HEK293T (cell line): ENCODE results near the gene RAB3B.
"Not testable (repeated sequence)": the region's sequence is repeated elsewhere in the genome, so short reads cannot be mapped to it uniquely, and the experiment has no call there.

Source experiments
- CTCF ChIA-PET: fragments of 350-600 bp; formaldehyde crosslinking; extraction: SDS; loops from one replicate; lab custom pipeline; 2021; ENCODE audit warnings: antibody characterized with exemption, inconsistent platforms; lab: Yijun Ruan, JAX
- POLR2A ChIA-PET: fragments of 350-600 bp; formaldehyde crosslinking; extraction: SDS; loops from one replicate; lab custom pipeline; 2020; ENCODE audit warnings: antibody characterized with exemption, inconsistent platforms; lab: Yijun Ruan, JAX
- DNase-seq: peaks from one replicate; pipeline ENCODE4 v3.0.0; 2012; ENCODE audit warnings: mixed read lengths; ENCODE audit errors: extremely low spot score
- ARNT ChIP-seq: fragments of 450-650 bp; IDR thresholded peaks from 2 replicates; pipeline ENCODE4 v1.6.1; 2017; ENCODE audit warnings: mild to moderate bottlenecking
- BHLHE40 ChIP-seq: fragments of 450-650 bp; IDR thresholded peaks from 2 replicates; pipeline ENCODE4 v1.6.1; 2016; ENCODE audit warnings: mild to moderate bottlenecking, moderate library complexity, borderline replicate concordance
- CTBP1 ChIP-seq: fragments of 450-650 bp; IDR thresholded peaks from 2 replicates; pipeline ENCODE4 v1.6.1; 2016; ENCODE audit warnings: borderline replicate concordance
- ELF4 ChIP-seq: fragments of 450-650 bp; IDR thresholded peaks from 2 replicates; pipeline ENCODE4 v1.6.1; 2017; ENCODE audit warnings: antibody characterized with exemption
- FOXA1 ChIP-seq: fragments of 450-650 bp; IDR thresholded peaks from 2 replicates; pipeline ENCODE4 v1.6.1; 2016; ENCODE audit warnings: mild to moderate bottlenecking
- FOXK2 ChIP-seq: fragments of 450-650 bp; IDR thresholded peaks from 2 replicates; pipeline ENCODE4 v1.6.1; 2016; ENCODE audit warnings: mild to moderate bottlenecking
- FOXM1 ChIP-seq: fragments of 450-650 bp; IDR thresholded peaks from 2 replicates; pipeline ENCODE4 v1.6.1; 2017; ENCODE audit warnings: mild to moderate bottlenecking, borderline replicate concordance
- HDGF ChIP-seq: fragments of 450-650 bp; IDR thresholded peaks from 2 replicates; pipeline ENCODE4 v1.6.1; 2017; ENCODE audit warnings: antibody characterized with exemption, borderline replicate concordance
- L3MBTL2 ChIP-seq: fragments of 450-650 bp; conservative IDR thresholded peaks from 2 replicates; pipeline ENCODE4 v1.6.1; 2016; ENCODE audit warnings: mild to moderate bottlenecking
- LEF1 ChIP-seq: fragments of 450-650 bp; IDR thresholded peaks from 2 replicates; pipeline ENCODE4 v1.6.1; 2017; ENCODE audit warnings: mild to moderate bottlenecking, borderline replicate concordance
- NFRKB ChIP-seq: fragments of 450-650 bp; IDR thresholded peaks from 2 replicates; pipeline ENCODE4 v1.6.1; 2016; ENCODE audit warnings: mild to moderate bottlenecking, moderate library complexity
- SP1 ChIP-seq: fragments of 450-650 bp; IDR thresholded peaks from 2 replicates; pipeline ENCODE4 v1.6.1; 2017
- SUZ12 ChIP-seq: fragments of 450-650 bp; IDR thresholded peaks from 2 replicates; pipeline ENCODE4 v1.6.1; 2016; ENCODE audit warnings: mild to moderate bottlenecking
- TARDBP ChIP-seq: fragments of 450-650 bp; IDR thresholded peaks from 2 replicates; pipeline ENCODE4 v1.6.1; 2016
- ZNF384 ChIP-seq: fragments of 450-650 bp; IDR thresholded peaks from 2 replicates; pipeline ENCODE4 v1.6.1; 2016
- TF ChIP-seq, protein P1 (sequence below): fragments of 450-650 bp; IDR thresholded peaks from 2 replicates; pipeline ENCODE4 v1.6.1; 2016

Gene RAB3B

DNA sequence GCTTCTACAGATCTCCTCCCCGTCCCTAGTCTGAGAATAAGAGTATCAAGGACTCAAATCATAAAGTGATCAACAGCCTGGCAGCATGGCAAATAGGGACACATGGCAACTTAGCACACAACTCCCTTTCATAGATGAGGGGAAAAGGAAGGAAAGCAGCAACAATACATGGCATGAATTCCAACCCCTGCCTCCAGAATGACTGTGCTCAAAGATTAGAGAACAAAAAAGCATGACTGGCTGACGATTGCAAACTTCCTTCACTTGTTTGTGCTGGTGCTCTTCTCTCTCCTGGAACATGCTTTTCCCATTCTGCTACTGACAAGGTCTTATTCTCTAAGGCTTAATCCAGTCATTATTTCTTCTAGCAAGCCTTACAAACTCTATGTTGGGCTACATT is 31.6 kb upstream of the RAB3B start:
- ChIA-PET CTCF (no interaction called here), POLR2A (interaction anchor here (1.1 kb wide), 1 partner anchor 33 kb away, joined by 6 read pairs; the partner anchor contains the start of gene TXNDC12)
- no peak for DNase-seq
- TF ChIP-seq ELF4 (no peak), NFRKB (no peak), HDGF (no peak), LEF1 (no peak), FOXM1 (no peak), ARNT (no peak), SP1 (no peak), FOXK2 (no peak), FOXA1 (no peak), TARDBP (no peak)
- TF ChIP-seq, protein P1, sequence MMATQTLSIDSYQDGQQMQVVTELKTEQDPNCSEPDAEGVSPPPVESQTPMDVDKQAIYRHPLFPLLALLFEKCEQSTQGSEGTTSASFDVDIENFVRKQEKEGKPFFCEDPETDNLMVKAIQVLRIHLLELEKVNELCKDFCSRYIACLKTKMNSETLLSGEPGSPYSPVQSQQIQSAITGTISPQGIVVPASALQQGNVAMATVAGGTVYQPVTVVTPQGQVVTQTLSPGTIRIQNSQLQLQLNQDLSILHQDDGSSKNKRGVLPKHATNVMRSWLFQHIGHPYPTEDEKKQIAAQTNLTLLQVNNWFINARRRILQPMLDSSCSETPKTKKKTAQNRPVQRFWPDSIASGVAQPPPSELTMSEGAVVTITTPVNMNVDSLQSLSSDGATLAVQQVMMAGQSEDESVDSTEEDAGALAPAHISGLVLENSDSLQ, result no peak

DNA sequence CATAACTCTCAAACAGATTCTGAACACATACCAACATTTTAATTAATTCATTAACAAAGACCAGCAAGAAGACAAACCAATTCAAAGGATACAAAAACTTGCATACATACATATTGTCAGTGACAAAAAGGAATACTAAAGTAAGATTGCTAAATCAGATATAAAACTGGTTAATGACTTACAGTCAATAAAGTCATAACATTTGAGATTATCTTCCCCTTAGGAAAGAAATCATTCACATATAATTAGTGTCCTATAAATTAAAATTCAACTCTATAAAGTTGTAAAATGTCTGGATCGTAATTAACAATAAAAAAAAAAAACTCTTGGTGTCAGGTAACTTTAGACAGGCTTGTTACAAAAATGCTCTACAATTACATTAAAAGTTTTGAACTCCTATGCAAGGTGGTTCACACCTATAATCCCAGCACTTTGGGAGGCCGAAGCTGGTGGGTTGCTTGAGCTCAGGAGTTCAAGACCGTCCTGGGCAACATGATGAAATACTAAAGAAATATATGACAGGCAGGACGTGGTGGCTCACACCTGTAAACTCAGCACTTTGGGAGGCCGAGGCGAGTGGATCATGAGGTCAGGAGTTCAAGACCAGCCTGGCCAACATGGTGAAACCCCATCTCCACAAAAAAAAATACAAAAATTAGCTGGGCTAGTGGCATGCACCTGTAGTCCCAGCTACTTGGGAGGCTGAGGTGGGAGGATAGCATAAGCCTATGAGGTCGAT is 17.7 kb upstream of the RAB3B start:
- CTCF ChIA-PET, result no interaction called here
- DNase-seq, result no peak
- TF ChIP-seq TARDBP (no peak), FOXK2 (no peak), BHLHE40 (no peak), HDGF (no peak), ELF4 (no peak), NFRKB (no peak), SP1 (no peak), LEF1 (no peak), SUZ12 (no peak), ARNT (no peak)
- POLR2A ChIA-PET, result no interaction called here

DNA sequence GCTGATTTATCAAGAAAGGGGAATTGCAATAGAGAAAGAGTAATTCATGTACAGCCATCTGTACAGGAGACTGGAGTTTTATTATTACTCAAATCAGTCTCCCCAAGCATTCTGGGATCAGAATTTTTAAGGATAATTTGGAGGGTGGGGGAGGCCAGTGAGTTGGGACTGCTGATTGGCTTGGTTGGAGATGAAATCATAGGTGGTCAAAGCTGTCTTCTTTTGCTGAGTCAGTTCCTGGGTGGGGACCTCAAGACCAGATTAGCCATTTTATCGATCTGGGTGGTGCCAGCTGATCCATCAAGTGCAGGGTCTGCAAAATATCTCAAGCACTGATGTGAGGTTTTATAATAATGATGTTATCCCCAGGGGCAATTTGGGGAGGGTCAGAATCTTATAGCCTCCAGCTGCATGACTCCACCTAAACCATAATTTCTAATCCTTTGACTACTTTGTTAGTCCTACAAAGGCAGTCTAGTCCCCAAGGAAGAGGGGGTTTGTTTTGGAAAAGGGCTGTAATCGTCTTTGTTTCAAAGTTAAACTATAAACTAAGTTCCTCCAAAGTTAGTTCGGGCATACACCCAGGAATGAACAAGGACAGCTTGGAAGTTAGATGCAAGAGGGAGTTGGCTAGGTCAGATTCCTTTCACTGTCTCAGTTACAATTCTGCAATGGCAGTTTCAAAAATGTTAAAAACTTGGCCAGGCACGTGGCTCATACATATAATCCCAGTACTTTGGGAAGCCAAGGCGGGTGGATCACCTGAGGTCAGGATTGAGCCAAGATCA is 16.9 kb upstream of the RAB3B start:
- no peak for DNase-seq
- POLR2A ChIA-PET, result no interaction called here
- CTCF ChIA-PET, result no interaction called here
- no peak for TF ChIP-seq ZNF384
- no peak for TF ChIP-seq HDGF
- TF ChIP-seq CTBP1, result no peak
- no peak for TF ChIP-seq FOXM1
- no peak for TF ChIP-seq SP1
- no peak for TF ChIP-seq LEF1
- TF ChIP-seq FOXA1, result no peak
- TF ChIP-seq L3MBTL2, result no peak
- no peak for TF ChIP-seq SUZ12
- no peak for TF ChIP-seq ARNT
- TF ChIP-seq BHLHE40, result no peak
- no peak for TF ChIP-seq TARDBP
- TF ChIP-seq FOXK2, result no peak
- TF ChIP-seq, protein P1, result no peak
- no peak for TF ChIP-seq ELF4

DNA sequence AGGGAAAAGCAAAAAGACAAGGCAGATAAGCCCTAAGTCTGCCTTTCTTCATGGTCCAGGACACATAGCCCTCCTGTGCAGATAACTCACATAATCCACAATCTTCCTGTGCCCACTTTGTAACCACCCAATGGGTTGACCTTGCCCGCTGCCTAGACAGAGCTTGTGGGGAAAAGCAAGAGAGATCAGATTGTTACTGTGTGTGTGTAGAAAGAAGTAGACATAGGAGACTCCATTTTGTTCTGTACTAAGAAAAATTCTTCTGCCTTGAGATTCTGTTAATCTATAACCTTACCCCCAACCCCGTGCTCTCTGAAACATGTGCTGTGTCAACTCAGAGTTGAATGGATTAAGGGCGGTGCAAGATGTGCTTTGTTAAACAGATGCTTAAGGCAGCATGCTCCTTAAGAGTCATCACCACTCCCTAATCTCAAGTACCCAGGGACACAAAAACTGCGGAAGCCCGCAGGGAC is 15.6 kb upstream of the RAB3B start:
- CTCF ChIA-PET, result interaction anchor here (0.7 kb wide), 1 partner anchor 68 kb away, joined by 3 read pairs; no protein-coding TSS in a partner anchor
- POLR2A ChIA-PET, DNase-seq: not testable (repeated sequence)

DNA sequence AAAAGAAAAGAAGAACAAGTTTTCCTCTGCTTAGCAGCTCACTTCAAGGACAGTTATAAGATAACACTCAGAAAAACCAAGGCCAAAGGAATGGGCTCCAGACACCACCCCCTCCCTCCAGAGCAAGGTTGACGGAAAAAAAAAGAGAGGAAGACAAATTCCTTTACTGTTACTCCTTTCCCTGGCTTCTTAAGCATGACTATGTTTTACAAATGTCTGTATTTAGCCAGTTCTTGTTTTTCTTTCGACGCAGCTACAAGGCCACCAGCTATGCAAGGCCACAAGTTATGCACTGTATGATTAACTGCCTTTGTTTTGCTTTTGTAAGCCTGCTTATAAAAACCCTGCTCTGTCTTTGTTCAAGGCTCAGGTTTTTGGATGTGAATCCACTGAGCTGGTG is 15.0 kb upstream of the RAB3B start:
- DNase-seq, POLR2A ChIA-PET: not testable (repeated sequence)
- CTCF ChIA-PET, result interaction anchor here (0.7 kb wide), 1 partner anchor 69 kb away, joined by 3 read pairs; no protein-coding TSS in a partner anchor

DNA sequence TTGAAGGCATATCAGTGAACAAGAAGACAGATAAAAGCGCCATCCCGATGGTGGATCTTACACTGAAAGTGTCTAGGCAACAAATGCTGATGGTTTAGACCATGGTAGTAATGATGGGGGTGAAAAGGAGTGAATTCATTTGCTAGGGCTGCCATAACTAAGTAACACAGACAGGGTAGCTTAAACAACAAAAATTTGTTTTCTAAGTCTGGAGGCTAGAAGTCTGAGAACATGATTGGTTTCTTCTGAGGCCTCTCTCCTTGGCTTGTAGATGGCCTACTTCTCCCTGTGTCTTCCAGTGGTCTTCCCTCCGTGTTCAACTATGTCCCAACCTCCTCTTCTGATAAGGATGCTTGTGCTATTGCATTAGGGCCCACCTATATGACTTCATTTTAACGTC is 13.4 kb upstream of the RAB3B start:
- ChIA-PET CTCF (interaction anchor here (0.7 kb wide), 1 partner anchor 382 kb away, joined by 3 read pairs; no protein-coding TSS in a partner anchor), POLR2A (no interaction called here)
- TF ChIP-seq SP1 (no peak), ARNT (no peak), ZNF384 (no peak), FOXA1 (no peak), FOXK2 (no peak), HDGF (no peak), BHLHE40 (no peak)
- TF ChIP-seq, protein P1, result no peak
- DNase-seq, result no peak
